ENCODE results near the gene VAV1. TPM values are rescaled to one million over a fixed set of nuclear protein-coding genes. Genes with fewer than 3 reads are reported as not detected.
"Not testable (repeated sequence)": the region's sequence is repeated elsewhere in the genome, so short reads cannot be mapped to it uniquely, and the experiment has no call there.

Gene VAV1
- total RNA-seq, 2 experiments from 2014 or later, result 105 to 107 TPM

DNA sequence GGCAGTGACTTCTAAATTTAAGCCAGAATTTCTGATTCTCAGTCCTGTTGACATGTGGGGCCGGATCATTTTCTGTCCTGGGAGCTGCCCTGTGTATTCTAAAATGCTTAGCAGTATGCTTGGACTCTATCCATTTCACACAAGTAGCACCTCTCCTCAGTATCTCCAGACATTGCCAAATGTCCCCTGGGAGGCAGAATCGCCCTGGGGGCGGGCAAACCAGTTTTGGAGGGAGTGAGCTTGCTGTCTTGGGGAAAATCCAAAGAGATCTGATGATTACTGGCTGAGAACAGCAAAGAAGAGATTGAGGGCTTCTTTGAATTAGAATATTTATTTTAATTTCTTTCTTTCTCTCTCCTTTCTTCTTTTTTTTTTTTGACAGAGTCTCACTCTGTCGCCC is 16.4 kb downstream of the VAV1 start:
- Mint-ChIP-seq H3K4me3 (no peak overlapping the region), H3K36me3 (ENCODE audit: low read depth) (peaks cover 71% of the 10 kb centered on the region), H3K27ac (no peak overlapping the region), H3K4me1 (peaks cover 49% of the 10 kb centered on the region), H3K9me3 (no peaks in the 10 kb centered on the region), H3K27me3 (no peaks in the 10 kb centered on the region)
- ChIA-PET CTCF (interaction anchor here (0.7 kb wide), 1 partner anchor 158 kb away, joined by 3 read pairs; no protein-coding TSS in a partner anchor), POLR2A (interaction anchor here (1.7 kb wide), 1 partner anchor 12 kb away, joined by 5 read pairs; no protein-coding TSS in a partner anchor)
- DNase-seq, result no peak

DNA sequence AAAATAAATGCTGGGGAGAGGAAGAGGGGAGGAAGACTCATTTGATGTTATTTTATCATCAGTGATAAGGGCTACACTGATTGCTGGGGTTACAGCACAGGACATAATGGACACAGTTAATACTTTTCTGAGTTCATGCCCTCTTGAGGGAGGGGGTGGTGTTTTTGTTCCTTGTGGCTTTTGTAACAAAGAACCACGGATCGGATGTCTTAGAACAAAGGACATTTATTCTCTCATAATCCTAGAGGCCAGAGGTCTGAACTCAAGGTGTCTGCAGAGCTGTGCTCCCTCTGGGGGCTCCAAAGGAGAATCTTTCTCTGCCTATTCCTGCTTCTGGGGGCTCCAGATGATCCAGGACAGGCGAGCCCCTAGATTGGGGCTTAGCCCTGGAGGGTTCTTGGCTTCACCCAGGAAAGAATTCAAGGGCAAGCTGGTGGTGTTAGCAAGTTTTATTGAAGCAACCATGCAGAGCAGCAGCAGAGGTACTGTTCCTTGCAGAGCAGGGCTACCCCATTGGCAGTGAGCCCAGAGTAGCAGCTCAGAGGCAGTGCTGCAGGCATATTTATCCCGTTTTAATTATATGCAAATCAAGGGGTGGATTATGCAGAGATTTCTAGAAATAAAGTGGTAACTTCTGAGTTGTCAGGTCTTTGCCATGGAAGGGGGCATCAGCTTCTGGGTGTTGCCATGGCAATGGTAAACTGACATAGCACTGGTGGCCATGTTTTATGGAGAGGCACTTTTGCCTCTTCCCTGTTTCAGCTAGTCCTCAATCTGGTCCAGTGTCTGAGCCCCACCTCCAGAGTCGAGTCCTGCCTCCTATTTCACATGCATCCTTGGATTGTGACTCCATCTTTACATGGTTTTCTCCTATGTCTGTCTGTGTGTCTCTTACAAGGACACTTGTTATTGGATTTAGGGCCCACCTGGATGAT is 18.0 kb downstream of the VAV1 start:
- H3K4me3 Mint-ChIP-seq, result no peak overlapping the region
- no peak for DNase-seq
- H3K9me3 Mint-ChIP-seq, result peaks cover 9% of the 10 kb centered on the region
- POLR2A ChIA-PET, result interaction anchor here (1.4 to 2.7 kb wide), 3 partner anchors 10 to 16 kb away, joined by 4 to 13 read pairs (median 4); no protein-coding TSS in a partner anchor
- peaks cover 73% of the 10 kb centered on the region for H3K36me3 Mint-ChIP-seq (ENCODE audit: low read depth)
- H3K27me3 Mint-ChIP-seq, result no peaks in the 10 kb centered on the region
- CTCF ChIA-PET, result interaction anchor here (0.8 to 1.1 kb wide), 3 partner anchors 18 to 69 kb away, joined by 3 read pairs; partner anchors contain the start of gene VAV1
- no peak overlapping the region for H3K27ac Mint-ChIP-seq
- peaks cover 56% of the 10 kb centered on the region for H3K4me1 Mint-ChIP-seq

DNA sequence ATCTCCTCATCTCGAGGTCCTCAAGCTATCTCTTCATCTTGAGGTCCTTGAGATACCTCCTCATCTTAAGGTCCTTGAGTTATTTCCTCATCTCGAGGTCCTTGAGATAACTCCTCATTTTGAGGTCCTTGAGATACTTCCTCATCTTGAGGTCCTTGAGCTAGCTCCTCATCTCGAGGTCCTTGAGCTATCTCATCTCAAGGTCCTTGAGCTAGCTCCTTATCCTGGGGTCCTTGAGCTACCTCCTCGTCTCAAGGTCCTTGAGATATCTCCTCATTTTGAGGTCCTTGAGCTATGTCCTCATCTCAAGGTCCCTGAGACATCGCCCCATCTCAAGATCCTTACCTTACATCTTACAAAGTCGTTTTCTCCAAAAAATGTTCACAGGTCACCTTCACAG is 18.7 kb downstream of the VAV1 start:
- Mint-ChIP-seq H3K4me1 (peaks cover 57% of the 10 kb centered on the region), H3K27me3 (no peaks in the 10 kb centered on the region), H3K27ac (no peak overlapping the region), H3K9me3 (peaks cover 9% of the 10 kb centered on the region), H3K4me3 (no peak overlapping the region), H3K36me3 (ENCODE audit: low read depth) (peaks cover 72% of the 10 kb centered on the region)
- DNase-seq, result no peak
- ChIA-PET POLR2A (interaction anchor here (0.8 to 2.7 kb wide), 5 partner anchors 9 to 33 kb away, joined by 3 to 13 read pairs (median 4); partner anchors contain the start of gene VAV1), CTCF (interaction anchor here (0.8 to 1.1 kb wide), 3 partner anchors 19 to 68 kb away, joined by 3 read pairs; partner anchors contain the start of gene VAV1)

DNA sequence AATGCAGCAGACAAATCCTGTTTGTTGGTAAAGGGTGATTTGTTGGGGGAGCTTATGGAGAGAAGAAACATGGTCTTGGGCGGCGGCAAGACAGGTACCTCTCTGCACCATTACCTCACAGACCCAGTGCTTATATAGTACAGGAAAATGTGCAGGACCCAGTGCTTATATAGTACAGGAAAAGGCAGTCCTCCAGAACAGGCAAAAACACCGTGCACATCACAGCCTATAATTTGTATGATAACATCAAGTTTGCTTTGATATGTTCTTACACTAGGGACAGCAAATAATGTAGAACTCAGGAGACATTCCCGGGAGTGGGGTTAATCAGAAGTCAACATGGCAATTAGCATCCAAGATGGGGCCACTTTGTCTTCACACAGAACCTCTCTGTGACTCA is 20.9 kb downstream of the VAV1 start:
- Mint-ChIP-seq H3K9me3 (peaks cover 9% of the 10 kb centered on the region), H3K4me1 (peaks cover 66% of the 10 kb centered on the region), H3K4me3 (no peak overlapping the region), H3K27me3 (no peaks in the 10 kb centered on the region), H3K27ac (no peak overlapping the region), H3K36me3 (ENCODE audit: low read depth) (peaks cover 77% of the 10 kb centered on the region)
- CTCF ChIA-PET, result no interaction called here
- no peak for DNase-seq
- POLR2A ChIA-PET, result no interaction called here

DNA sequence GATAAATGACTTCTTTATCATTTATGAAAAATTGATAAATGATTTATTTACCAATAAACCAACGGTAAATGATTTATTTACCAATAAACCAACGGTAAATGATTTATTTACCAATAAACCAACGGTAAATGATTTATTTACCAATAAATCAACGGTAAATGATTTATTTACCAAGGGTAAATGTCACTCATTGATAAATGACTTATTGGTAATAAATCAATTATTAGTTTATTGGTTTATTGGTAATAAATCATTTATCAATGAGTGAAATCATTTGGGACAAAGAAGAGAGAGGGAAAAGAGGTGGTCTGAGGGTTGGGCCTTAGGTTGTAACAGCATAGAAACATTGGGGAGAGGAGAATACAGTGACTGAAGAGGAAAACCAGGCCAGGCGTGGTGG is 21.5 kb downstream of the VAV1 start:
- ChIA-PET CTCF (no interaction called here), POLR2A (no interaction called here)
- Mint-ChIP-seq H3K9me3 (peaks cover 9% of the 10 kb centered on the region), H3K36me3 (ENCODE audit: low read depth) (peaks cover 74% of the 10 kb centered on the region), H3K27me3 (no peaks in the 10 kb centered on the region), H3K4me1 (peaks cover 65% of the 10 kb centered on the region), H3K27ac (peak overlapping the region; percentile 27), H3K4me3 (no peak overlapping the region)
- no peak for DNase-seq

DNA sequence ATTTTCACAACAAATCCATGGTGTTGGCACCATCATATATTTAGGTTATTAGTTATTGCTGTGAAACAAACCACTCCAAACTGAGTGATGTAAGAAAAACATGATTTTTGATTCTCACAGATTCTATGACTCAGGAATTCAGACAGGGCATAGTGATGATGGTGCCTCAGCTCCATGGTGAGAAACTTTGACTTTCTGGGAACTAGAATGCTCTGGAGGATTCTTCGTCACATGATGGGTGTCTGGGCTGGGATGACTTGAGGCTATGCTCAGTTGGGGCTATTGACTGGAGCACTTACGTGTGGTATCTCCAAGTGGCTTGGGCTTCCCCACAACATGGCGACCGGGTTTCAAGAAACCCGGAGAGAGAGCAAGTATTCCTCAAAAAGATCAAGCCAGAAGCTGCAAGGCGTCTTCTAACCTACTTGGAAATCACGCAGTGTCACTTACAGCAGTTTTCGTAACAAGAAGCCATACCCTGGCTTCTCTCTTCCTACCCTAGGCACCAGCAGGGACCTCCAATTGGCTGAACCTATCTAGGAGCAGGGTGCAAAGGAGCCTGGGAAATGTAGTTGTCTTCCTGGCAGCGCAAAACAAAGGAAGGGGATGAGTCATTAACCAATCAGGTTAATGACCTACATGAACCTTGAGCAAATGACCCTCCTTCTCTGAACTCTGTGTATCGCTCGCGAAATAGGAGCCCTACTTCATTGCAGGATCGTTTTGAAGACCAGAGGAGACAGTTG is 22.4 kb downstream of the VAV1 start:
- no peak for DNase-seq
- Mint-ChIP-seq H3K36me3 (ENCODE audit: low read depth) (peaks cover 77% of the 10 kb centered on the region), H3K27ac (no peak overlapping the region), H3K4me1 (peaks cover 72% of the 10 kb centered on the region), H3K27me3 (no peaks in the 10 kb centered on the region), H3K4me3 (no peak overlapping the region), H3K9me3 (peaks cover 9% of the 10 kb centered on the region)
- ChIA-PET POLR2A (interaction anchor here (1.4 kb wide), 1 partner anchor 22 kb away, joined by 4 read pairs; no protein-coding TSS in a partner anchor), CTCF (no interaction called here)

DNA sequence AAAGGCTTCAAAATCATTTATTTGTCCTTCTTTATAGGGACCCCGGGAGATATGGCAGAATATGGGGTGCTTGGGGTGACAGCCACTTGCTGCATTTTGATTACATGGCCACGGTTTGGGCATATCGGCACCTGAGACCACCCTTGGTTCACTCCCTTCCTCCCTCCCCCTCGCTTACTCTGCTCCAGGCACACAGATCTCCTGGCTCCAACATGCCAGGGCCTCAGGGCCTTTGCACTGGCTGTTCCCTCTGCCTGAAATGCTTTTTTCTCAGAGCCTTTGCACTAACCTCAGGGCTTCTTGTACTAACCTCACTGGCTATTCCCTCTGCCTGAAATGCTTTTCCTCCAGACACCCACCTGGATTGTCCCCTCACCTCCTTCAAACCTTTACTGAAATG is 23.8 kb downstream of the VAV1 start:
- Mint-ChIP-seq H3K9me3 (peaks cover 9% of the 10 kb centered on the region), H3K36me3 (ENCODE audit: low read depth) (peaks cover 71% of the 10 kb centered on the region), H3K4me1 (peaks cover 77% of the 10 kb centered on the region), H3K4me3 (no peak overlapping the region), H3K27me3 (no peaks in the 10 kb centered on the region), H3K27ac (no peak overlapping the region)
- POLR2A ChIA-PET, result interaction anchor here (1.4 kb wide), 2 partner anchors 10 to 23 kb away, joined by 3 to 4 read pairs; no protein-coding TSS in a partner anchor
- CTCF ChIA-PET, result interaction anchor here (0.9 kb wide), 1 partner anchor 67 kb away, joined by 3 read pairs; no protein-coding TSS in a partner anchor
- no peak for DNase-seq

DNA sequence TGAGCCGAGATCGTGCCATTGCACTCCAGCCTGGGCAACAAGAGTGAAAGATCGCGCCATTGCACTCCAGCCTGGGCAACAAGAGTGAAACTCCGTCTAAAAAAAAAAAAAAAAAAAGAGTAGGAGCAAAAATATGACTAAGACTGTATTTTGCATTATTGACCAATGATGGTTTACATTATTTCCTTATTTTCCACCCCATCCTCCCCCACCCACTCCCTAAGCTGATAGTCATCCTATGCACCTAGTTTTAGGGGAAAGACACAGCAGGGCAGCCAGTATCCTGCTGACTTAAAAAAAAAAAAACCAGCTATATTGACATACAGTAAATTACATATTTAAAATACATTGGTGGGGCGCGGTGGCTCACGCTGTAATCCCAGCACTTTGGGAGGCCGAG is 25.1 kb downstream of the VAV1 start:
- ChIA-PET CTCF (interaction anchor here (0.7 kb wide), 1 partner anchor 386 kb away, joined by 3 read pairs; no protein-coding TSS in a partner anchor), POLR2A (interaction anchor here (0.6 to 1.4 kb wide), 3 partner anchors 12 to 27 kb away, joined by 3 to 4 read pairs (median 3); no protein-coding TSS in a partner anchor)
- no peak for DNase-seq
- Mint-ChIP-seq H3K4me3 (no peak overlapping the region), H3K9me3 (peaks cover 9% of the 10 kb centered on the region), H3K4me1 (peaks cover 73% of the 10 kb centered on the region), H3K27ac (no peak overlapping the region), H3K27me3 (no peaks in the 10 kb centered on the region), H3K36me3 (ENCODE audit: low read depth) (peaks cover 60% of the 10 kb centered on the region)

DNA sequence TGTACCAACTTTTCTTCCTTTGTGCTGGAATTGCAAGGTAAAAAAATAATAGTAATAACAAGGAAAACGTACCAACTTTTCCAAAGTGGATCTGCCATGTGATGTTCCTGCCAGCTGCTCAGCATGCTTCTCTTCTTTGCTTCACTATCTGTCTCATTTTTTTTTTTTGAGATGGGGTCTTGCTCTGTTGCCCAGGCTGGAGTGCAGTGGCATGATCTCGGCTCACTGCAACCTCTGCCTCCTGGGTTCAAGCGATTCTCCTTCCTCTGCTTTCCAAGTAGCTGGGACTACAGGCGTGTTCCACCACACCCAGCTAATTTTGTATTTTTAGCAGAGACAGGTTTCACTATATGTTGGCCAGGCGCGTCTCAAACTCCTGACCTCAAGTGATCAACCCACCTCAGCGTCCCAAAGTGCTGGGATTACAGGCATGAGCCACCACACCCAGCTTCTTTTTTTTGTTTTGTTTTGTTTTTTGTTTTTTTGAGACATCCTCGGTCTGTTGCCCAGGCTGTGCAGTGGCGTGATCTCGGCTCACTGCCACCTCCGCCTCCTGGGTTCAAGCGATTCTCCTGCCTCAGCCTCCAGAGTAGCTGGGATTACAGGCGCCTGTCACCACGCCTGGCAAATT is 27.8 kb downstream of the VAV1 start:
- H3K27me3 Mint-ChIP-seq, H3K9me3 Mint-ChIP-seq: not testable (repeated sequence)
- Mint-ChIP-seq H3K4me3 (peak overlapping the region; percentile 74), H3K27ac (peak overlapping the region; percentile 94), H3K4me1 (peaks cover 68% of the 10 kb centered on the region), H3K36me3 (ENCODE audit: low read depth) (peaks cover 41% of the 10 kb centered on the region)
- peak; percentile 45 for DNase-seq
- POLR2A ChIA-PET, result interaction anchor here (0.7 to 5.7 kb wide), 14 partner anchors 9 to 319 kb away, joined by 3 to 77 read pairs (median 6); partner anchors contain the start of genes GPR108, SH2D3A and VAV1
- CTCF ChIA-PET, result interaction anchor here (0.7 to 3.4 kb wide), 8 partner anchors 13 to 282 kb away, joined by 3 to 21 read pairs (median 7); partner anchors contain the start of genes GPR108 and VAV1

DNA sequence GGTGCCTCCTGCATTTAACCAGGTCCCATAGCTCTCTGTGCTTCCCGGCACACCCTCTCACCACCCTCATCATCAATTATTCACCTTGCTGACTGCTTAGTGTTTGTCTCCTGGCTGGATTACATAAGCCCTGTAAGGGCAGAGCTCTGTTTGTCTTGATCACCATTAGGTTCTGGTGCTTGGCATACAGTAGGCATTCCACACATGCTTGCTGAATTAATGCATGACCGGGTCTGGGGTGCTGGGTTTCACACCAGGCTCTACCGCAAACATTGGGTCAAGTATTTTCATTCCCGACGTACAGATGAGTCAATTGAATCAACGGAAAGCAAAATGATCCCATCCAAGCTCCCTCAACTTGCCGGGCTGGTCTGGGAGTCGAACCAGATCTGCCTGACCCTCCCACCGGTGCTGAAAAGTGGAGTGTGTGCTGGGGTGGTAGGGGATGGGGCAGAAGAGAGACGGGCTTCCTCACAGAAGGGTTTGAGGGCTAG is 28.5 kb downstream of the VAV1 start:
- H3K27me3 Mint-ChIP-seq, result no peaks in the 10 kb centered on the region
- CTCF ChIA-PET, result interaction anchor here (0.5 to 3.4 kb wide), 8 partner anchors 13 to 328 kb away, joined by 3 to 21 read pairs (median 7); partner anchors contain the start of genes GPR108 and VAV1
- peak overlapping the region; percentile 74 for H3K4me3 Mint-ChIP-seq
- peaks cover 67% of the 10 kb centered on the region for H3K4me1 Mint-ChIP-seq
- peak; percentile 19 for DNase-seq
- H3K9me3 Mint-ChIP-seq, result no peaks in the 10 kb centered on the region
- peak overlapping the region; percentile 94 for H3K27ac Mint-ChIP-seq
- POLR2A ChIA-PET, result interaction anchor here (0.9 to 5.7 kb wide), 11 partner anchors 10 to 320 kb away, joined by 3 to 77 read pairs (median 9); partner anchors contain the start of genes GPR108, SH2D3A and VAV1
- peaks cover 40% of the 10 kb centered on the region for H3K36me3 Mint-ChIP-seq (ENCODE audit: low read depth)

DNA sequence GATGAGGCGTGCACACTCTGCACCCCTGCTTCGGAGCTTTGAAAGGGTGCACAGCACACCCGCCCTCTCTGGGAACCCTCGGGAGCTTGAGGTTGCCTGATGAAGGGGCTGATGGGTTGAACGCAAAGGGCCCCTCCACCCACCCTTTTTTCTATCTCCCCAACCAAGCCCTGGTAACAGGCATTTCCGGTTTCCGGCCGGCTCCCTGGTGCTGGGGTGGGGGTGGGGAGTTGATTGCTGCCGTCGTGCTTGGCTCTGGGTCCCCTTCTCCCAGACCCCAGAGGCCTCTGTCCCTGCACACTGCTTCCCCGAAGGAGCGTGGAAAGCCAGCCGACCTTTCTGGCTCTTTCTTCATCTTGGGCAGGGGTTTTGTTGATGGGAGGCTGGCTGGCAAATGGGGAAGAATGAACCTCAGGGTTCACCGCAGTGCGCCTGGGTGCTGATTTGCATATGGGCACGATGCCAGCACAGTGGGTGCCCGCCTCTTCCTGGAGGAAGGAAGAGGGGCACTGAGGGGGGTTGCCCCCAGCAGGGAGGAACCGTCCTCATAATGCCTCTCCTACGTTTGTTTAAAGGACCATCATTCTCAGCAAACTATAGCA is 29.1 kb downstream of the VAV1 start:
- H3K4me1 Mint-ChIP-seq, result peaks cover 66% of the 10 kb centered on the region
- H3K36me3 Mint-ChIP-seq (ENCODE audit: low read depth), result peaks cover 40% of the 10 kb centered on the region
- H3K27ac Mint-ChIP-seq, result peak overlapping the region; percentile 94
- ChIA-PET CTCF (interaction anchor here (0.5 to 3.4 kb wide), 8 partner anchors 12 to 328 kb away, joined by 3 to 21 read pairs (median 10); partner anchors contain the start of genes GPR108 and VAV1), POLR2A (interaction anchor here (0.9 to 5.7 kb wide), 11 partner anchors 10 to 320 kb away, joined by 3 to 77 read pairs (median 9); partner anchors contain the start of genes GPR108, SH2D3A and VAV1)
- H3K4me3 Mint-ChIP-seq, result peak overlapping the region; percentile 74
- no peaks in the 10 kb centered on the region for H3K27me3 Mint-ChIP-seq
- peak; percentile 84 for DNase-seq
- no peaks in the 10 kb centered on the region for H3K9me3 Mint-ChIP-seq

Data from activated CD4-positive, alpha-beta memory T cell treated with anti-CD3 and anti-CD28 coated beads, Interleukin-2, amount 10 ng/mL, durations not matched to agents 7 days and 5 days (primary cell).